Measurements from ENCODE around the gene TRAF2.

TRAF2 gene

GRCh38 chr9:136847088-136847825 lies 39.1 kb upstream of the TRAF2 start:
- no peak for DNase-seq (ENCODE audit: low read depth)

GRCh38 chr9:136847826-136848392 lies 38.4 kb upstream of the TRAF2 start:
- DNase-seq (ENCODE audit: low read depth): peak; percentile 50

- DNase-seq (ENCODE audit: low read depth): no peak
Measured at GRCh38 chr9:136848393-136849037, 37.8 kb upstream of the TRAF2 start.

- peak; percentile 92 for DNase-seq (ENCODE audit: low read depth)
Measured at GRCh38 chr9:136849038-136849959, 37.0 kb upstream of the TRAF2 start, which contains the start of gene PHPT1. Gene PHPT1 (plus strand): TSS chr9:136849409. CDS start chr9:136849431, 22 bp downstream.

- no peak for DNase-seq (ENCODE audit: low read depth)
Measured at GRCh38 chr9:136849960-136850865, 36.1 kb upstream of the TRAF2 start.

GRCh38 chr9:136850866-136851775 lies 35.2 kb upstream of the TRAF2 start:
- no peak for DNase-seq (ENCODE audit: low read depth)

GRCh38 chr9:136851941-136852663 lies 34.2 kb upstream of the TRAF2 start, which contains the start of gene MAMDC4:
Gene MAMDC4 (plus strand): TSS chr9:136852346. CDS start chr9:136852417, 71 bp downstream.
- no peak for DNase-seq (ENCODE audit: low read depth)

- DNase-seq (ENCODE audit: low read depth): no peak
Measured at GRCh38 chr9:136852664-136853595, 33.4 kb upstream of the TRAF2 start.

GRCh38 chr9:136853596-136854112 lies 32.7 kb upstream of the TRAF2 start:
- no peak for DNase-seq (ENCODE audit: low read depth)

GRCh38 chr9:136854113-136854841 lies 32.0 kb upstream of the TRAF2 start:
- DNase-seq (ENCODE audit: low read depth): no peak

GRCh38 chr9:136854842-136855460 lies 31.4 kb upstream of the TRAF2 start:
- DNase-seq (ENCODE audit: low read depth): no peak

- DNase-seq (ENCODE audit: low read depth): no peak
Measured at GRCh38 chr9:136855461-136856078, 30.7 kb upstream of the TRAF2 start.

- no peak for DNase-seq (ENCODE audit: low read depth)
Measured at GRCh38 chr9:136856079-136856476, 30.2 kb upstream of the TRAF2 start.

- no peak for DNase-seq (ENCODE audit: low read depth)
Measured at GRCh38 chr9:136856541-136857141, 29.7 kb upstream of the TRAF2 start.

GRCh38 chr9:136857166-136857565 lies 29.1 kb upstream of the TRAF2 start:
- DNase-seq (ENCODE audit: low read depth): no peak
